ENCODE results near the gene RBBP7.

The RBBP7 gene

GRCh38 chrX:16797841-16798240 lies 72.3 kb downstream of the RBBP7 start:
- TF ChIP-seq ZFX (IDR thresholded peaks at IDR 0.05; ENCODE audit: borderline replicate concordance) (no peak), CTCF (IDR thresholded peaks at IDR 0.05) (no peak)
- no peak overlapping the region for H3K27ac ChIP-seq

- no peak for TF ChIP-seq CTCF (IDR thresholded peaks at IDR 0.05)
- no peak for TF ChIP-seq ZFX (IDR thresholded peaks at IDR 0.05; ENCODE audit: borderline replicate concordance)
- H3K27ac ChIP-seq = no peak overlapping the region
Observed at GRCh38 chrX:16797358-16797757, 72.8 kb downstream of the RBBP7 start.

- H3K27ac ChIP-seq = no peak overlapping the region
- TF ChIP-seq CTCF (IDR thresholded peaks at IDR 0.05) = no peak
- TF ChIP-seq ZFX (IDR thresholded peaks at IDR 0.05; ENCODE audit: borderline replicate concordance) = no peak
Observed at GRCh38 chrX:16796298-16796697, 73.9 kb downstream of the RBBP7 start.
